Measurements from ENCODE around the gene PLCB4.
"Not testable (repeated sequence)": the region's sequence is repeated elsewhere in the genome, so short reads cannot be mapped to it uniquely, and the experiment has no call there.

Gene PLCB4

GRCh38 chr20:9068841-9069663, at the start of gene PLCB4:
Gene PLCB4 (plus strand): TSS chr20:9069087. CDS start chr20:9307815, 238,728 bp downstream.
- DNase-seq (ENCODE audit: low read depth in 2 of 2) = no peak

- DNase-seq (ENCODE audit: low read depth in 2 of 2) = no peak
These were observed 49.1 kb upstream of the PLCB4 start for GRCh38 chr20:9019833-9020232.

- no peak for DNase-seq (ENCODE audit: low read depth in 2 of 2)
These were observed 47.7 kb upstream of the PLCB4 start for GRCh38 chr20:9021216-9021615.

GRCh38 chr20:9021699-9022098, 47.2 kb upstream of the PLCB4 start:
- DNase-seq (ENCODE audit: low read depth in 2 of 2) = no peak

DNA sequence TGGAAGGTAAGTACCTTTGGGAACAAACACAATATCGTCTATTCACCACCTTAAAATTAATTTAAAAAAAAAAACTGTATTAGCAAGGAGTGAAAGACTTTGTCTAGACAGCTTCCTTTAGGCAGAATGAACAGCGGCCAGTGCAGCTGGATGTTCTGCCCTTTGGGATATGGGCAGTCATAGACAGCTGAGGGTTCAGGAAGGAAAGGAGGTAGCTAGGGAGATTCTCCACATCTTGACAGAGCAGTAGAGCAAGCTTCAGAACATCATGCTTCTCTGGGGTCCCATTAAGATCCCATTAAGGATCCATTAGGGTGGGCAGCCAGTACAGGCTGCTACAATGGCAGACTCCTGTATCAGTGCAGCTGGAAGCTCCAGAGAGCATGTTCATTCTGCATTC, 46.5 kb upstream of the PLCB4 start:
- DNase-seq (ENCODE audit: low read depth in 2 of 2) = no peak

- DNase-seq (ENCODE audit: low read depth in 2 of 2) = no peak
These were observed 44.3 kb upstream of the PLCB4 start for GRCh38 chr20:9024606-9025005.

DNA sequence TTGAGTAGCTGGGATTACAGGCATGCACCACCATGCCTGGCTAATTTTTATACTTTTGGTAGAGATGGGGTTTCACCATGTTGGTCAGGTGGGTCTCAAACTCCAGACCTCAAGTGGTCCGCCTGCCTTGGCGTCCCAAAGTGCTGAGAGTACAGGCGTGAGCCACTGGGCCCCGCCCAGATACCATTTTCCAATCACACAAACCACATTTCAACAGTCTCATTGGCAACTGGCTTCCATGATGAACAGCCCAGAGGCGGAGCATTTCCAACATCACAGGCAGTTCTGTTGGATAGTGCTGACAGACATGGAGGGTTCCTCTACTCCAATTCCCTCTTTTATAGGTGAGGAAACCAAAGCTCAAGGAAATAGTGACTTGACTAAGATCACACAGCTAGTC, 43.9 kb upstream of the PLCB4 start:
- DNase-seq (ENCODE audit: low read depth in 2 of 2) = no peak

DNA sequence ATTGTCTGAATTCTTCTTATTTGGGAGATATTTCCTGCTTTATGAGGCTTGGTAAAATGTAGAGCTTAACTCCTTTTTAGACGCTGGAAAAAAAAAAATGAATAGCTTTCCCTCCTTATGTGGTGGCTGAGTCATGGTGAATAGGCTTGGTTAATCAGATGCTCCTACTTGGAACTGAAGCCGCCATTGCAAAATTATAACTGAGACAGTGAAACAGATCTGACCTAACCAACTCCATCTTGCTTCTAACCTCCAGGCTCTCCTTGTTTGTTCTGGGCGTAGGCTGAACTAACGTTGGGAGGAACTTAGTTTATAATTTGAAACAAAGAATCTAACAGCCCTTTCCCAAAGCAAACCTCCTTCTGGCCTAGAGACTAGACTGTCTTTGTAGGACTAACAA, 43.2 kb upstream of the PLCB4 start:
- DNase-seq (ENCODE audit: low read depth in 2 of 2) = no peak

- DNase-seq (ENCODE audit: low read depth in 2 of 2) = no peak
These were observed 41.3 kb upstream of the PLCB4 start for GRCh38 chr20:9027626-9028025.

DNA sequence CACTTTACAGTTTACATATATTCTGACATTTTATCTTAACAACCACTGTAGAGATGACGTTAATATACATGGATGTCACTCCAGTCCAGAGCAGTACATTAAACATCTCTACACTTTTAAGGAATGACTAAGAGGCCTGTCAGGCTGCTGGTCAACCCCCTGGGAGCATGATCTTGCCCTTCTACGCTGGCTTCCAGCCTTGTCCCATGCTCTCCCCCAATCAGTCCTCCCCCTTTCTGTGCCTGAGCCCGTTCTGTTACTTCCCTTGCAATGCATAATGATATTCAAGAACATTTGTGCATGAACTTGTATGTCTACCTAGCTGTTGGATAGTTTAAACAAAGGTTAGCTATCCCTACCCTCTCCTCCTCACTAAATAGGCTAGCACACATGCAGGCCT, 40.5 kb upstream of the PLCB4 start:
- no peak for DNase-seq (ENCODE audit: low read depth in 2 of 2)

GRCh38 chr20:9031991-9032390, 36.9 kb upstream of the PLCB4 start:
- DNase-seq (ENCODE audit: low read depth in 2 of 2) = no peak

DNA sequence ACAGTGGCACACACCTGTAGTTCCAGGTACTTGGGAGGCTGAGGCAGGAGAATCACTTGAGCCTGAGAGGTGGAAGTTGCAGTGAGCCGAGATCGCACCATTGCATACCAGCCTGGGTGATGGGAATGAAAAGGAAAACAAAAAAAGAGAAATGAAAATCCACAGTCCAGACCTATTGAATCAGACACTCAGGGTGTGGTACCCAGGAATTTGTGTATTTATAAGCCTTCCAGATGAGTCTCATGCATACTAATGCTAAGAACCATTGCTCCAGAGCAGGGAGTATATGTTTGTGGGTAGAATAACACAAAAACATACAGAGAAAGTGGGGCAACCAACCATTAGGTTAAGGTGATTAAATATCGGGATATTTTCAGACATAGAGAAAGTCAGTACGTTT, 36.1 kb upstream of the PLCB4 start:
- DNase-seq (ENCODE audit: low read depth in 2 of 2) = no peak

DNA sequence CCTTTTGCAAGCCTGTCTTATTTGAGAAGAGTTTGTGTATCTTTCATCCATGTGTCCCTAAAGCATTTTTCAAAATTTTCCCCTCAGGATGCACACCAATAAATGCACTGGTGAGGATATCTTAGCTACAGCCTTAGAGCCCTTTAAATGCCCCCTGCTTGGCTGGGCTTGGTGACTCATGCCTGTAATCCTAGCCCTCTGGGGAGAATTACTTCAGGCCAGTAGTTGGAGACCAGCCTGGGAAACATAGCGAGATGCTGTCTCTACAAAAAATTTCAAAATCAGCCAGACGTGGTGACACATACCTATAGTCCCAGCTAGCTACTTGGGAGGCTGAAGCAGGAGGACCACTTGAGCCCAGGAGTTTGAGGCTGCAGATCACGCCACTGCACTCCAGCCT, 33.8 kb upstream of the PLCB4 start:
- DNase-seq (ENCODE audit: low read depth in 2 of 2) = no peak

DNA sequence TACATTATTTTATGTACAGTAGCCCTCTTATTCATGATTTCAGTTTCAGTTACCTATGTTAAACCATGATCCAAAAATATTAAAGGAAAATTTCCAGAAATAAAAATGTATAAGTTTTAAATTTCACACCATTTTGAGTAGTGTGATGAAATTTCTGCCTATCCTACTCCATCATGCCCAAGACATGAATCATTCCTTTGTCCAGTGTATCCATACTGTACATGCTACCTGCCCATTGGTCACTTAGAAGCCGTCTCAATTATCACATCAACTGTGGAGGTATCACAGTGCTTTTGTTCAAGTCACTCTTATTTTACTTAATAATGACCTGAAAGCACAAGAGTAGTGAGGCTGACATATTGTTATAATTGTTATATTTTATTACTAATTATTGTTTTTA, 32.3 kb upstream of the PLCB4 start:
- no peak for DNase-seq (ENCODE audit: low read depth in 2 of 2)

GRCh38 chr20:9038791-9039535, 29.9 kb upstream of the PLCB4 start:
- no peak for DNase-seq (ENCODE audit: low read depth in 2 of 2)

DNA sequence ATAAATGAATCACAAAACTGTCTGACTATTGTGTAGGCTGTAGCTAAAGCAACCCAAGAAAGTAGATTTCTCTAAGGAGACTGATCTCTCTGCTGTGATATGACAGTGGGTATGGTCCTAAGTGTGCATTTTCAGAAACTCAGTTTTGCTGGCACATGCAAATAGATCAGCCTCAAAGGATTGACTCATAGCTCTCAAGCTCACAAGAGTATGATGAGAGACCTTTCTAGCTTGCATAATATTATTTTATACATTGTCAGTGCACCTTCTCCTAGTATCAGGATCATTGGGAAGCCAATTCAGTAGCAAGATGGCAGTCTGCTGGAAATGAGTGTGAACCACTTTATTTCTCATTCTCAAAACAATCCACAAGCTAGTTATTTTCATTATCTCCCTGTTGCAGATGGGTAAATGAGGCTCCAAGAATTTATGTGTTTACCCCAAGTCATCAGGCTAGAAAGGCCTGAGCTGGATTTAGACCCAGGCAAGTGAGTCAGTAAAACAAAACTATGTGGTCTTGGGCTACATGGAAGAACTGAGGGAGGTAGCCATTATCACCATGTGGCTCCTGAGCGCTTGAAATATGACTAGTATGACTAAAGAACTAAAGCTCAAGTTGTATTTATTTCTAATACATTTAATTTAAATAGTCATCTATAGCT, 27.9 kb upstream of the PLCB4 start:
- DNase-seq (ENCODE audit: low read depth in 2 of 2) = no peak

GRCh38 chr20:9043364-9043763, 25.5 kb upstream of the PLCB4 start:
- no peak for DNase-seq (ENCODE audit: low read depth in 2 of 2)

GRCh38 chr20:9047928-9048327, 21.0 kb upstream of the PLCB4 start:
- not testable (repeated sequence) for DNase-seq (ENCODE audit: low read depth in 2 of 2)

DNA sequence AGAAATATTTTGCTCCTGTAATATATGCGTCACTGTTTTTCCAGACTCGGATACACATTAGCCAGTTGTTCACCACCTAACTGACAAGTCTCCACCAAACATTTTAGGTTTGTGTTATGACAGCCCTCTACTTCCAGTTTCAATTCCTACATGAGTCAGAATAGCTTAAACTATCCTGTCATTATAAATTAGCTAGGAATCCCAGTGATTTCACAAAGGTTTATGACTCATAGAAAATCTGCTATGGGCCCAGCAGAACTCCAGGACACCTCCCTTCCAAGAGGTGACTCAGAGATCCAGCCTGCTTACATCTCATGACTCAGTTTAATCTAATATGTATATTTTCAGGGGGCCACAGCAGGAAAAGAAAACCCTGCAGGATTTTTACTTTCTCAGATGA, 17.4 kb upstream of the PLCB4 start:
- DNase-seq (ENCODE audit: low read depth in 2 of 2) = no peak

DNA sequence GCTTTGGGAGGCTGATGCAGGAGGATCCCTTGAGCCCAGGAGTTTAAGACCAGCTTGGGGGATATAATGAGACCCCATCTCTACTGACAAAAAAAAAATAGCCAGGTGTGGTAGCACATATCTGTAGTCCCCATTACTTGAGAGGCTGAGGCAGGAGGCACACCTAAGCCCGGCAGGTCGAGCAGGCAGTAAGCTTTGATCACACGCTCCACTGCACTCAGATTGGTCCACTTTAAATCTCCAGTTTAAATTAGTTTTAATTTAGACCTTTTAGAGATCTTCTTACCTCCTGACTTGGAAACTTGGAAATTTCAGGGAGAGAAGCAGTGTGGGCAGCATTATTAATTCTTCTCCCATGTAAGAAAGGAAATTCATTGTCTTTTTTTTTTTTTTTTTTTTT, 16.8 kb upstream of the PLCB4 start:
- no peak for DNase-seq (ENCODE audit: low read depth in 2 of 2)

DNA sequence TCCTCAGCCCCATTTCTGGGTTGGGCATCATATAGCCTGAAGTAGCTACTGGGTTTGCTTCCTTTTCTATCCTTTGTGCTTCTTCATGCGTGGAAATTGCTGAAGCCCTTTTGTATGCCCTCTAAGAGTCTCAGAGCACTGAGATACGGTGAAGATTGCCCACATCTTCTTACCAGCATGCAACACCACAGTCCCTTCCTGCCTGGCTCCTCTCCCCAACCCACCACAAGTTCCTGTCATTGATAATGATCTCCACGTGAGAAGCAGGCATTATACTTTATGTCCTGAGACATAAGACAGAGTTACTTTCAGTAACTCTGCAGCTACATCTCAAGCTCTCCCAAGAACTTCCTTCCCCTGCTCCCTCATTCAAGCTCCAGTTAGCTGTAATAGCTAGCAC, 15.8 kb upstream of the PLCB4 start:
- DNase-seq (ENCODE audit: low read depth in 2 of 2) = no peak

- DNase-seq (ENCODE audit: low read depth in 2 of 2) = no peak
These were observed 14.7 kb upstream of the PLCB4 start for GRCh38 chr20:9054176-9054575.

- DNase-seq (ENCODE audit: low read depth in 2 of 2) = no peak
These were observed 9.0 kb upstream of the PLCB4 start for GRCh38 chr20:9059931-9060330.
